GM23248 (cell line): ENCODE results near the gene TXNIP.

ENCODE experiments used
- EZH2 ChIP-seq: fragments of 200-600 bp; sonication (generic); IDR thresholded peaks from 2 replicates; pipeline ENCODE4 v1.6.1; 2018; ENCODE audit warnings: antibody characterized with exemption, mild to moderate bottlenecking; ENCODE audit not compliant: insufficient read depth, poor library complexity, severe bottlenecking
- EZH2phosphoT487 ChIP-seq: fragments of 200-600 bp; sonication (generic); IDR thresholded peaks from 2 replicates; pipeline ENCODE4 v1.6.1; 2018; ENCODE audit warnings: antibody characterized with exemption, moderate library complexity, mild to moderate bottlenecking, low read depth; ENCODE audit not compliant: insufficient read depth

GRCh38 chr1:145956781-145957442 is 39.5 kb downstream of the TXNIP start:
- no peak for TF ChIP-seq EZH2
- no peak for TF ChIP-seq EZH2phosphoT487
